ENCODE results near the gene ATP10D. TPM values are rescaled to one million over a fixed set of nuclear protein-coding genes. Genes with fewer than 3 reads are reported as not detected.
A peak's percentile ranks its signal among the peaks of the same experiment; 100 is the strongest.

ATP10D gene
- total RNA-seq, 1 experiment from 2014 or later = 5.1 TPM

DNA sequence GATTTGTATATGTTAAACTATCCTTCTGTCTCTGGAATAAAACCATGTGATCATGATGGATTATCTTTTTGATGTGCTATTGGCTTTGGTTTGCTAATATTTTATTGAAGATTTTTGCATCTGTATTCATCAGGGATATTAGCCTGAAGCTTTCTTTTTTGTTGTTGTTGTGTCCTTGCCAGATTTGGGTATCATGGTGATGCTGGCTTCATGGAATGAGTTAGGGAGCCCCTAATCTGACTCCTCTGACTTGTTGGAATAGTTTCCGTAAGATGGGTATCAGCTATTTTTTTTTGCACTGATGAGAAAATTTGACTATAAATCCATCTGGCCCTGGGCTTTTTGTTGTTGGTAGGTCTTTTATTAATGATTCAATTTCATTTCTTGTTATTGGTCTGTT is 45.7 kb downstream of the ATP10D start (continued):
- TF ChIP-seq, protein P1, sequence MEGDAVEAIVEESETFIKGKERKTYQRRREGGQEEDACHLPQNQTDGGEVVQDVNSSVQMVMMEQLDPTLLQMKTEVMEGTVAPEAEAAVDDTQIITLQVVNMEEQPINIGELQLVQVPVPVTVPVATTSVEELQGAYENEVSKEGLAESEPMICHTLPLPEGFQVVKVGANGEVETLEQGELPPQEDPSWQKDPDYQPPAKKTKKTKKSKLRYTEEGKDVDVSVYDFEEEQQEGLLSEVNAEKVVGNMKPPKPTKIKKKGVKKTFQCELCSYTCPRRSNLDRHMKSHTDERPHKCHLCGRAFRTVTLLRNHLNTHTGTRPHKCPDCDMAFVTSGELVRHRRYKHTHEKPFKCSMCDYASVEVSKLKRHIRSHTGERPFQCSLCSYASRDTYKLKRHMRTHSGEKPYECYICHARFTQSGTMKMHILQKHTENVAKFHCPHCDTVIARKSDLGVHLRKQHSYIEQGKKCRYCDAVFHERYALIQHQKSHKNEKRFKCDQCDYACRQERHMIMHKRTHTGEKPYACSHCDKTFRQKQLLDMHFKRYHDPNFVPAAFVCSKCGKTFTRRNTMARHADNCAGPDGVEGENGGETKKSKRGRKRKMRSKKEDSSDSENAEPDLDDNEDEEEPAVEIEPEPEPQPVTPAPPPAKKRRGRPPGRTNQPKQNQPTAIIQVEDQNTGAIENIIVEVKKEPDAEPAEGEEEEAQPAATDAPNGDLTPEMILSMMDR (IDR thresholded peaks at IDR 0.05 in 2 of 3, conservative IDR thresholded peaks at IDR 0.05 in 1 of 3; ENCODE audit: borderline replicate concordance in 1 of 3, insufficient read depth in 1 of 3, low read depth in 2 of 3, low read length in 2 of 3) = no peak
- TF ChIP-seq, protein P2, sequence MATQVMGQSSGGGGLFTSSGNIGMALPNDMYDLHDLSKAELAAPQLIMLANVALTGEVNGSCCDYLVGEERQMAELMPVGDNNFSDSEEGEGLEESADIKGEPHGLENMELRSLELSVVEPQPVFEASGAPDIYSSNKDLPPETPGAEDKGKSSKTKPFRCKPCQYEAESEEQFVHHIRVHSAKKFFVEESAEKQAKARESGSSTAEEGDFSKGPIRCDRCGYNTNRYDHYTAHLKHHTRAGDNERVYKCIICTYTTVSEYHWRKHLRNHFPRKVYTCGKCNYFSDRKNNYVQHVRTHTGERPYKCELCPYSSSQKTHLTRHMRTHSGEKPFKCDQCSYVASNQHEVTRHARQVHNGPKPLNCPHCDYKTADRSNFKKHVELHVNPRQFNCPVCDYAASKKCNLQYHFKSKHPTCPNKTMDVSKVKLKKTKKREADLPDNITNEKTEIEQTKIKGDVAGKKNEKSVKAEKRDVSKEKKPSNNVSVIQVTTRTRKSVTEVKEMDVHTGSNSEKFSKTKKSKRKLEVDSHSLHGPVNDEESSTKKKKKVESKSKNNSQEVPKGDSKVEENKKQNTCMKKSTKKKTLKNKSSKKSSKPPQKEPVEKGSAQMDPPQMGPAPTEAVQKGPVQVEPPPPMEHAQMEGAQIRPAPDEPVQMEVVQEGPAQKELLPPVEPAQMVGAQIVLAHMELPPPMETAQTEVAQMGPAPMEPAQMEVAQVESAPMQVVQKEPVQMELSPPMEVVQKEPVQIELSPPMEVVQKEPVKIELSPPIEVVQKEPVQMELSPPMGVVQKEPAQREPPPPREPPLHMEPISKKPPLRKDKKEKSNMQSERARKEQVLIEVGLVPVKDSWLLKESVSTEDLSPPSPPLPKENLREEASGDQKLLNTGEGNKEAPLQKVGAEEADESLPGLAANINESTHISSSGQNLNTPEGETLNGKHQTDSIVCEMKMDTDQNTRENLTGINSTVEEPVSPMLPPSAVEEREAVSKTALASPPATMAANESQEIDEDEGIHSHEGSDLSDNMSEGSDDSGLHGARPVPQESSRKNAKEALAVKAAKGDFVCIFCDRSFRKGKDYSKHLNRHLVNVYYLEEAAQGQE (IDR thresholded peaks at IDR 0.05; ENCODE audit: low read depth) = no peak
- TF ChIP-seq EGR1 (IDR thresholded peaks at IDR 0.05; ENCODE audit: low read depth) (no peak), ELF1 (IDR thresholded peaks at IDR 0.05; ENCODE audit: borderline replicate concordance, low read depth) (no peak)

DNA sequence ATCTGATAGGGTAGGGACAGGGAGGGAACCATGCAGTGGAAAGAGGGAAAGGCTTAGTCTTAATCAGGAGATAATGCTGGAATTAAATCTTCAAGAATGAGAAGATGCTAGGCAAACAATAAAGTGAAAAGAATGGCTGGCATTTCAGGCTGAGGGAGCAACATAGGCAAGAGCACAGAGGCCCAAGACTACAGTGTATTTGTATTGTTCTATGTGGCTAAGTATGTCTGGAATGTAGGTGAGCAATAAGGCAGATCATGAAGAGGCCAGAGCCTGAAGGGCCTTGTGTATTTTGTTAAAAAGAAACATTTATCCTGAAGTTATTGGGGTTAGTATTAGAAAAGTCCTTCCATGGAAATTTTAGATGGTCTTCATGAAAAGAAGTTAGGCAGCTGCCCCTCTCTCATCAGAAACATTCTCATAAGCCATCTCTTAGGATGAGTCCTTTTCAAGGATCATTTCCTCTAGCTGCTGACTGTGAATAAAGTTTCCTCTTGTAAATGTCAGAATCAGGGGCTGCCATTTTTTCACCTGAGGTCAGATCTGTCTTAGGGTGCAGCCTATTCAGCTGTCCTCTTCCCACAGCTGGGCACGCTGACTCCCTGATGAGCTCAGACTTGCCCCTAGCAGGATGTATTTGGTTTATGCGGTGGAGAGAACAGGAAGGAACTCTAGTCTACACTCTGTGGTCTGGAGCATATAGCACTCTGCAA is 46.3 kb downstream of the ATP10D start:
- Histone ChIP-seq H3K36me3 (ENCODE audit: control insufficient read depth in 1 of 2, insufficient read depth in 2 of 2, low read length in 2 of 2) (no peaks in the 10 kb centered on the region), H3K27ac (ENCODE audit: low read depth, low read length) (no peak overlapping the region), H4K20me1 (ENCODE audit: insufficient read depth) (no peaks in the 10 kb centered on the region), H3K9me2 (ENCODE audit: insufficient read depth) (no peaks in the 10 kb centered on the region), H3K27me3 (ENCODE audit: insufficient read depth, low read length) (no peaks in the 10 kb centered on the region), H3K79me2 (ENCODE audit: insufficient read depth, low read length) (no peaks in the 10 kb centered on the region), H3K4me2 (ENCODE audit: low read length) (peak overlapping the region; percentile 22; the same call in 1 of the 2 replicates), H3K9me3 (ENCODE audit: control insufficient read depth in 1 of 2, insufficient read depth in 1 of 2, low read depth in 1 of 2, low read length in 2 of 2) (no peaks in the 10 kb centered on the region), H3K4me1 (ENCODE audit: control insufficient read depth in 1 of 2, insufficient read depth in 2 of 2, low read length in 2 of 2) (peaks cover 0 to 10% of the 10 kb centered on the region in 2 experiments; a peak in 2 of 4 replicates), H3K9ac (ENCODE audit: low read length) (no peak overlapping the region), H3K4me3 (replicated peaks in 1 of 2; ENCODE audit: low read depth in 1 of 2, low read length in 2 of 2) (no peak overlapping the region), H2AFZ (ENCODE audit: low read depth, low read length, poor library complexity, severe bottlenecking) (no peak overlapping the region)
- DNase-seq (ENCODE audit: low read depth, low spot score) (no peak), ATAC-seq (peak; percentile 80)
- intact Hi-C loops (cut with micrococcal nuclease) = no loop called here
- ChIA-PET POLR2A (no interaction called here), RAD21 (ENCODE audit: low non-redundant PET in 1 of 2, low total read pairs in 2 of 2, uncharacterized antibody in 2 of 2, unreplicated experiment in 2 of 2) (no interaction called here), CTCF (interaction anchor here (0.7 kb wide), 1 partner anchor 17 kb away, joined by 3 read pairs; no protein-coding TSS in a partner anchor)
- BruUV-seq (replicated peaks) = no TSS peak
- no peak for TF ChIP-seq YY1 (IDR thresholded peaks at IDR 0.05; ENCODE audit: extremely low read depth, insufficient replicate concordance, low read depth, low read length)
- no peak for TF ChIP-seq EZH2 (IDR thresholded peaks at IDR 0.05)
- TF ChIP-seq ZFX (IDR thresholded peaks at IDR 0.05) = no peak
- TF ChIP-seq, protein P2 (IDR thresholded peaks at IDR 0.05; ENCODE audit: low read depth) = no peak
- no peak for TF ChIP-seq EZH2phosphoT487 (IDR thresholded peaks at IDR 0.05; ENCODE audit: borderline replicate concordance)
- no peak for TF ChIP-seq SP1 (IDR thresholded peaks at IDR 0.05; ENCODE audit: low read depth)
- TF ChIP-seq, protein P1 (IDR thresholded peaks at IDR 0.05 in 2 of 3, conservative IDR thresholded peaks at IDR 0.05 in 1 of 3; ENCODE audit: borderline replicate concordance in 1 of 3, insufficient read depth in 1 of 3, low read depth in 2 of 3, low read length in 2 of 3) = no peak
- no peak for TF ChIP-seq CBX3 (IDR thresholded peaks at IDR 0.05; ENCODE audit: low read depth)

All from HCT116 (cell line).